T-helper 2 cell treated with Interferon-gamma antibody and Interleukin-4, amounts not matched to agents 5 μg/mL and 100 μg/mL, for 36 hours (primary cell): Measurements from ENCODE around the gene RNASE12.

Experiments
- DNase-seq: peaks from one replicate; pipeline ENCODE4 v3.0.0; 2021; ENCODE audit warnings: low spot score
- H3K27ac Mint-ChIP-seq: one replicate; pipeline ENCODE4 v1.8.0; 2021; ENCODE audit warnings: mild to moderate bottlenecking, mixed read lengths
- H3K27me3 Mint-ChIP-seq: one replicate; pipeline ENCODE4 v1.8.0; 2021; ENCODE audit warnings: low read depth, mixed read lengths
- H3K36me3 Mint-ChIP-seq: one replicate; pipeline ENCODE4 v1.8.0; 2021; ENCODE audit warnings: low read depth, mixed read lengths
- H3K4me1 Mint-ChIP-seq: one replicate; pipeline ENCODE4 v1.8.0; 2021; ENCODE audit warnings: low read depth, mixed read lengths
- H3K4me3 Mint-ChIP-seq: one replicate; pipeline ENCODE4 v1.8.0; 2022; ENCODE audit warnings: mild to moderate bottlenecking, moderate library complexity, mixed read lengths
- H3K9me3 Mint-ChIP-seq: one replicate; pipeline ENCODE4 v1.8.0; 2021; ENCODE audit warnings: mixed read lengths

Gene RNASE12

GRCh38 chr14:20556500-20557211 is 34.5 kb downstream of the RNASE12 start:
- no peaks in the 10 kb centered on the region for H3K36me3 Mint-ChIP-seq
- no peaks in the 10 kb centered on the region for H3K4me1 Mint-ChIP-seq
- peaks cover 6% of the 10 kb centered on the region for H3K27me3 Mint-ChIP-seq
- no peak for DNase-seq
- no peak overlapping the region for H3K4me3 Mint-ChIP-seq
- H3K9me3 Mint-ChIP-seq = no peaks in the 10 kb centered on the region
- no peak overlapping the region for H3K27ac Mint-ChIP-seq

- H3K9me3 Mint-ChIP-seq = no peaks in the 10 kb centered on the region
- no peak for DNase-seq
- H3K4me3 Mint-ChIP-seq = no peak overlapping the region
- no peaks in the 10 kb centered on the region for H3K4me1 Mint-ChIP-seq
- H3K27me3 Mint-ChIP-seq = peaks cover 6% of the 10 kb centered on the region
- no peaks in the 10 kb centered on the region for H3K36me3 Mint-ChIP-seq
- H3K27ac Mint-ChIP-seq = no peak overlapping the region
Observed at GRCh38 chr14:20555845-20556244, 35.3 kb downstream of the RNASE12 start.

GRCh38 chr14:20553024-20553423 is 38.2 kb downstream of the RNASE12 start:
- H3K4me3 Mint-ChIP-seq = no peak overlapping the region
- DNase-seq = no peak
- H3K4me1 Mint-ChIP-seq = no peaks in the 10 kb centered on the region
- H3K9me3 Mint-ChIP-seq = no peaks in the 10 kb centered on the region
- no peaks in the 10 kb centered on the region for H3K36me3 Mint-ChIP-seq
- no peaks in the 10 kb centered on the region for H3K27me3 Mint-ChIP-seq
- H3K27ac Mint-ChIP-seq = no peak overlapping the region

- no peak for DNase-seq
- H3K27ac Mint-ChIP-seq = no peak overlapping the region
- no peaks in the 10 kb centered on the region for H3K4me1 Mint-ChIP-seq
- H3K36me3 Mint-ChIP-seq = no peaks in the 10 kb centered on the region
- peaks cover 2% of the 10 kb centered on the region for H3K27me3 Mint-ChIP-seq
- no peaks in the 10 kb centered on the region for H3K9me3 Mint-ChIP-seq
- no peak overlapping the region for H3K4me3 Mint-ChIP-seq
Observed at GRCh38 chr14:20551606-20552005, 39.6 kb downstream of the RNASE12 start.

GRCh38 chr14:20550926-20551325 is 40.2 kb downstream of the RNASE12 start:
- Mint-ChIP-seq H3K9me3 (no peaks in the 10 kb centered on the region), H3K27me3 (peaks cover 2% of the 10 kb centered on the region), H3K4me1 (no peaks in the 10 kb centered on the region), H3K36me3 (no peaks in the 10 kb centered on the region), H3K4me3 (no peak overlapping the region), H3K27ac (no peak overlapping the region)
- no peak for DNase-seq

GRCh38 chr14:20548414-20549158 is 42.6 kb downstream of the RNASE12 start:
- no peaks in the 10 kb centered on the region for H3K9me3 Mint-ChIP-seq
- no peak for DNase-seq
- no peaks in the 10 kb centered on the region for H3K4me1 Mint-ChIP-seq

GRCh38 chr14:20546877-20547276 is 44.3 kb downstream of the RNASE12 start:
- Mint-ChIP-seq H3K4me3 (no peak overlapping the region), H3K27me3 (peaks cover 8% of the 10 kb centered on the region), H3K36me3 (no peaks in the 10 kb centered on the region), H3K4me1 (no peaks in the 10 kb centered on the region), H3K27ac (no peak overlapping the region), H3K9me3 (no peaks in the 10 kb centered on the region)
- DNase-seq = no peak

More at GRCh38 chr14:20548414-20549158, 42.6 kb downstream of the RNASE12 start:
- Mint-ChIP-seq H3K36me3 (no peaks in the 10 kb centered on the region), H3K27me3 (peaks cover 8% of the 10 kb centered on the region), H3K4me3 (no peak overlapping the region), H3K27ac (no peak overlapping the region)
